HS-27A (cell line): ENCODE data around the gene TBPL2.
"Not testable (repeated sequence)": the region's sequence is repeated elsewhere in the genome, so short reads cannot be mapped to it uniquely, and the experiment has no call there.

Experiments
- DNase-seq: peaks from one replicate; pipeline ENCODE4 v3.0.0-alpha.2; 2012; ENCODE audit warnings: low read depth, missing footprints

Gene TBPL2

DNA sequence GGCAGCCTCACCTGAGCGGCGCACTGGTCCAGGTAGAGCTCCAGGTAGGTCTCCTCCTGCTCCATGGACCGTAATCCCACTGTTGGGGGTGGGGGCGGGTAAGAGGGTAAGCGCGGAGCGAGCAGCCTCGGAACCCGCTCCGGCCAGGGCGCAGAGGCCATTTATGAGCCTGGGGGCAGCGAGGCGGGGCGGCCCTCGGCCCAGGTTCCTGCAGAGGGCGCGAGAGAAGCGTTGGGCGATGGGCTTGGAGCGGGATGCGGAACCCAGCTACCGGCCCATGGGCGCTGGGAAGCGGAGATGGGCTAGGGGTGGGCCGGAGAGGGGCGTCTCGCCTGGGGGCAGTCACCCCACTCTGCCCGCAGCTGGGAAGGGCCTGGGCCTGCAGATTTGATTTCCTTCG, at the start of gene TBPL2:
TSS of gene TBPL2 (minus strand) at position 232 of the 400 bp plus-strand sequence. CDS start at position 65, 167 bp downstream.
- DNase-seq: no peak

DNA sequence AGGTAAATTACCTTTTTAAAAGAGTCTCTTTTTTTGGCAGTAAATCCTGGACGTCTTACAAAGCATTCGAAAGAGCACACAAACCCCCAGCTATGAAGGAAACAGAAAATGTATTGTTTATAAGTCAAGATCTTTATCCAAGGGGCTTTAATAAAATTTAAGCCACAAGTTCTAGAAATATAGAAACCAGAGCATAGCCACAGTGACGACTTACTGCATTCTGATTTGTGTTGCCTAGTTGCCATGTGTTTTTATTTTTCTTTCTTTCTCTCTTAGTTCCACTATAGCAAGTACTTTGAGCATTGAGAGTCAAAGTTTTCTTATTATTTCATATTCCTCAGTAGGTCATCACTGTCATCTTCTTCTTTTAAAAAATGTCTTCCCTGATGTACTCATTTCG, 47.8 kb upstream of the TBPL2 start:
- no peak for DNase-seq

DNA sequence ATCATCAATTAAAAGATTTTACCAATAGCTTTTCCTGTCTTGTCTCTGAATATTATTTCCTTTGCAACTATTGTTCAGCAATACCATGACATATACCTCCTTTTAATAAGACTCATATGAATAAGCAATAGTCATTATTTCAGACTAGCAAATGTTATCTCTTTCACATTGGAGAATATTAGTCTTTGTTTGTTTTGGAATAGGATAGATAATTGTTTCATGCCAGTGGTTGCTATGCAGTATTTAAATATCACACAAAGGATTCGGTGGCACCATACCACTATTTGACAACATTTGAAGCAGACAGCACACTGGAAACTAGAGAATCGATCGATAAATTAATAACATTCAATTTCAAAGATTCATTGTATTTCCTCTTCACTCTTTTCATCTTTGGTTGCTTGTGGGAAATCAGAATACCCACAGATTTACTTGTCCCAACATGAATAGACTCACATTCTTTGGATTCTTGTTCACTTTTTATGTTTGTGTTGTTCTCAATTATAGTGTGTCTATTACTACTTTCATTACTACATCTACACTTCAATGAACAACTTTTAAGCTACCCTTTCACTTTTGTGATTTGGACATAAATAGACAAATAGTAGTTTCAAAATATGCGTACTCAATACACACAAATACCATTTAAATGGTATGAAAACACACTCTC, 42.7 kb upstream of the TBPL2 start:
- no peak for DNase-seq

DNA sequence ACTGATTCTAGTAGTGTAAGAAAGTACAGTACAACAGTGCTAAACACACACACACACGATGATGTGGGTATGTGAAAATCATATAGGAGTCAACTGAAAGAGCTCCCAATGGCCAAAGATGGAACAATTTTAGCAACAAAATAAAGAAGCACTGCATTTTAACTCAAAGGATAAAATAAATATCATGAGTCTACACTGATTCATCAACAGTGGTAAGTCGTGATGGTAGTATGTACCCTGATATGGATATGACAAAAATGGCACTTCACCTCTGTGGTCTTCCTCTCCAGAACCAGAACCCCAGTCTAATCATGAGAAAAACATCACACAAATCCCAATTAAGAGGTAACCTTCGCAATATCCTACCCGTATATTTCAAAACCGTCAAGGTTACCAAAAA, 41.4 kb upstream of the TBPL2 start:
- no peak for DNase-seq

DNA sequence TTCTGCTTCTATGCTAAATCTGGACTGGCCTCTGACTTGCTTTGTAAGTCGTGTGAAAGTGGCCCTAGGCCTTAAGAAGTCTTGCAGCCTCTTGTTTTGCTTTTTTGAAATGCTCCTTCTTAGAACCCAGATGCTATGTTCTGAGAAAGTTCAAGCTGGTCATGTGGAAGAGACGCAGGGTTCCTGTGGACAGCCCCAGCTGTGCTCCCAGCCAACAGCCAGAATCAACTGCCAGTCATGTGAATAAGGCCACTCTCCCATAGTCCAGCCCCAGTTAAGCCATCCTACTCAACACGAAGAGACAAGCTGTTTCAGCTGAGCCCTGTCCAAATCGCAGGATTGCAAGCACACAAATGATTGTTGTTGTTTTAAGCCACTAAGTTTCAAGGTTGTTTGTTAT, 37.3 kb upstream of the TBPL2 start:
- no peak for DNase-seq

DNA sequence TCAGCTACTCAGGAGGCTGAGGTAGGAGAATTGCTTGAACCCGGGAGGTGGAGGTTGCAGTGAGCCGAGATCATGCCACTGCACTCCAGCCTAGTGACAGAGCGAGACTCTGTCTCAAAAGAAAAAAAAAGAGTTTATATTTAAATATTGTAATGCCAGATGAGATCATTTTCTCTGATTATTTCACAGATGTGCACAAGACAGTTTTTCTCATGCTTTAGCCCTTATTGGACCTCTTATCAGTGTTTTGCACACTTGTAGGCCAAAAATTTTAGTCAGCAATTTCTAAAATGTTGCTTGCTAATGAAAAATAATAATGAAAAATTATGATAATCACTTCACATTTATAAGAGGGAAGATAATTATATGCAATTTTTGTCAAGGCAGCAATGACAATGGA, 36.0 kb upstream of the TBPL2 start:
- not testable (repeated sequence) for DNase-seq

DNA sequence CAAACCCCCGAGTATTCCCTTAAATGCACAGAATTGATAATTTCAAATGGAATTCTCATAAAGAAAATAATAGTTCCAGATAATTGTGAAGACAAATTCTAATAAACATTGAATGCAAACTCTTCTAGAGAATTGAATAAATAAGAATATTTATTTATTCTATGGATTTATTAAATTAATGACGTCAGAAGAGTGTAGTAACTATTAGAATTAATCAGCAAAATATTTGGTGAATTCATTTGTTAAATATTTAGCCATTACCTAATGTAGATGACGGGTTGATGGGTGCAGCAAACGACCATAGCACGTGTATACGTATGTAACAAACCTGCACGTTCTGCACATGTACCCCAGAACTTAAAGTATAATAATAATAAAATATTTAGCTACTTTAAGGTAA, 33.4 kb upstream of the TBPL2 start:
- no peak for DNase-seq

DNA sequence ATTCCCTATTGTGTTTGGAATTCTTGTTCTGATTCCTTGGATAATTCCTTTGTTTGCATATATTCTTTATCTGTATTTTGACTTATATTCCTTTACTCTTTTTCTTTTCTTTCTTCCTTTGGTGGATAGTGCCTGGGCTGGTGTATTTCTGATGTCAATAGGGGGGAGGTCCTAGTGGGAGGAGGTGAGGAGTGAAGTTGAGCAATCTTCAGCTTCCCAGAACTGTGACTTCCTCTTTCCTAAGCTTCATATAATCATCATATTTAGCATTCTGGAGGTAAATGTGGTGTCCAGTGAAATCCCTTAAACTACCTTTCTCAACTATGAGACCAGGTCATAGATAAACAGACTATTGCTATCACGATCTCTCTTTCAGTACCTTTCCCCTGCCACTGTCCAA, 29.6 kb upstream of the TBPL2 start:
- no peak for DNase-seq

DNA sequence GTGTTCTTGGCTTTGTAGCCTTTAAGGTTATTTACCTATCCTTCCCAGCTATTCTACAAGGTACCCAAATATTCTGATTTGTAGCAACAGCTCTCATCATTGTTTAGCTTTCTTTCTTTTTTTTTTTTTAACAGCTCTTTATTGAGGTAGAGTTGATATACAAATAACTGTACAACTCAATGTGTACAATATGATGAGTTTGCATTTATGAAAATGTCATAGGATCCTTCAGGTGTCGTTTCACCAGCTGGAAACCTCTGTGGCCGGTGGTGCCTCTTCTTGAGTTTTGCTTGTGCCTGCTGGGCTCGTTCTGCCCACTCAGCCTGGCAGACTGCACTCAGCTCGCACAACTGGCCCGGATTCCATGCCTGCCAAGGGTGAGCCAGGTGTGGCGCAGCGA, 26.9 kb upstream of the TBPL2 start:
- no peak for DNase-seq

DNA sequence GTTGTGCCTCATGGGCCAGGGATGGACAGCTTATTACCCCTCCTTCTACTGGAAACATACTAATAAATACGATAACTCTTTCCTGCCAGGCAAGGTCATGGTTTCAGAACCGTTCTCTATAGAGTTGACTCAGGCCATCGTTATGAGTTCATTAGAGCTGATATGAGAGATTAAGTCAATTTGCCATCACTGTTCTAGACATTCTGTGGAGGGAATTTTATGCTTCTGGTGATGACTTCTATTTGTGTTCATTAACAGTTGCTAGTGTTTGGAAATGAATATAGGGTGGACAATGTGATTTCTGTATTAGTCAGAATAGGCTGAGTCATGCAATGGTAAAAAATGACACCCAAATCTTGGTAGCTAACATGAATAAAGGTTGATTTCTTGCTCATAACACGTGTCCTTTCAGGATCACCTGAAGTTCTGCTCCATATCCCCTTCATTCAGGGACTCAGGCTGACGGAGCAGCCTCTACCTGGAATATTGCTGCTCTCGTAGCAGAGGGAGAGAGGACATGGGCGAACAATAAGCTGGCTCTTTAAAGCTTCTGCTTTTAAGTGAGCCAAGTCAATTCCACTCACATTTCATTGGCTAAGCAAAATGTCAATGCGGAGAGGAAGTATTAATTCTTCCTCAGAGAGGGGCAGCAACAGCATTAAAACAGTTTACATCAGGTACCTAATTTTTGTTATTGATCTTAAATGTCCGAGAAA, 18.5 kb upstream of the TBPL2 start:
- DNase-seq: no peak

DNA sequence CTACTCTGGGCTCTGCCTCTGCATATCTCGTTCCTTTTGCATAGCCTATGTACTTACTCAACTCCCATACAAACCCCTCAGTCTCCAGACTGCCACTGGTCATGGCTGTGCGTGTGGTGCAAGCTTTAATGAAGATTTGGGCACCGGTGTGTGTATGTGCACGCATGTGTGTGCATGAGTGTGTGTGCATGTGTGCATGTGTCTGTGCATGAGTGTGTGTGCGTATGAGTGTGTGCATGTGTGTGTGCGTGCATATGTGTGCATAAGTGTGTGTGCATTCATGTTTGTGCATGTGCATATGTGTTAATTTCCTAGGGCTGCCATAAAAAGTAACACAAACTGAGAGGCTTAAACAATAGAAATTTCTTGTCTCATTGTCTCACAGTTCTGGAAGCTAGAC, 17.1 kb upstream of the TBPL2 start:
- DNase-seq: no peak

DNA sequence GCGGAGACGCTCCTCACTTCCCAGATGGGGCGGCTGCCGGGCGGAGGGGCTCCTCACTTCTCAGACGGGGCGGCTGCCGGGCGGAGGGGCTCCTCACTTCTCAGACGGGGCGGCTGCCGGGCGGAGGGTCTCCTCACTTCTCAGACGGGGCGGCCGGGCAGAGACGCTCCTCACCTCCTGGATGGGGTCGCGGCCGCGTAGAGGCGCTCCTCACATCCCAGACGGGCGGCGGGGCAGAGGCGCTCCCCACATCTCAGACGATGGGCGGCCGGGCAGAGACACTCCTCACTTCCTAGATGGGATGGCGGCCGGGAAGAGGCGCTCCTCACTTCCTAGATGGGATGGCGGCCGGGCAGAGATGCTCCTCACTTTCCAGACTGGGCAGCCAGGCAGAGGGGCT, 16.0 kb upstream of the TBPL2 start:
- not testable (repeated sequence) for DNase-seq

DNA sequence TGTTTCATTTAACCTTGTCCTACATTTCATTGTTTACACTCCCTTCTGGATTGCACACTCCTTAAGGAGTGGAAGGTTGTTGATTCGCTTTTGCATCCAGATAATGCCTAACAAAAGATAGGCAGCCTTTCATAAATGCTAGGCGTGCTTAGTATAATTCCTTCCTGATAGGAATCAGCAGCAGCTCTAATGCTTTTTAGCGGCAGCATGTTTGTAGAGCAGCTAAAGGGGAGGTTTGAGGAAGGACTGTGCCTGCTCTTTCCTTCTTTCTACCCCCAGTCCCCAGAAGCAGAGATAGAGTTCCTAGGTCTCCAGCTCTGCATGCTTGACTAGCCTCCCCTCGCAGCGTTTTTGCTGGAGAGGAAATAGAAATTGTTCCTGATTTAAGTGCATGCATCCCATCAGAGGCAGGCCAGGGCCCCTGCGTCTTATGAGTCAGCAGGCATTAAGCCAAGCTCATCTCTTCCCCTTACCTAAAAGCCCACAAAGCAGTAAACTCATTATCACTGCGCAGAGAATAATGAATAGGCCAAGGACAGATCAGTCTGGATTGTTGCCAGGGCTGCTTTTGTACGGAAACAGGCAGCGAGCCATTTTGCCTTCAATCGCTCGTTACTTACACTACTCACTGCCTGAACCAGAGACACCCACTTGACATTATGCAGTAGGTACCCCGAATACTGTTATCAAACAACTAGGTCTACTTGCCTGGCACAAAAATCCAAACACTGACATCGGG, 14.0 kb upstream of the TBPL2 start:
- no peak for DNase-seq

DNA sequence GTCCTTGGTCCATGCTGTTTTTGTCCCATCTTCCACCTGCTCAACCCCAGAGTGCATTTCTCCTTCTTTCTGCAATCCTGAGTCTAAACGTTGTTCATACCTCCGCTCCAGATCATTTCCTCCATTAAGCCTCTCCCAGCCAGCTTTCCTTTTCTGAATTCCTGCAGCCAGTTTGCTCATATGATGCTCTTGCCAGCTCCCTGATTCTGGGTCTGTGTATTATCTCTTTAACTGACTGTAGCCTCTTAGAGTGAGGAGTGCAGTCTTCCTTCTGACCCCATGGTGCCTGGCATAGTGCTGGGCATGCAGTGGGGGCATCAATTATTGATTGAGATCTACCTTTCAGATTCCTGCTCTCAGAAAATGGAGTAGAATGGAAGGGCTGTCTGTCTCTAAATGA, 11.5 kb upstream of the TBPL2 start:
- DNase-seq: no peak

DNA sequence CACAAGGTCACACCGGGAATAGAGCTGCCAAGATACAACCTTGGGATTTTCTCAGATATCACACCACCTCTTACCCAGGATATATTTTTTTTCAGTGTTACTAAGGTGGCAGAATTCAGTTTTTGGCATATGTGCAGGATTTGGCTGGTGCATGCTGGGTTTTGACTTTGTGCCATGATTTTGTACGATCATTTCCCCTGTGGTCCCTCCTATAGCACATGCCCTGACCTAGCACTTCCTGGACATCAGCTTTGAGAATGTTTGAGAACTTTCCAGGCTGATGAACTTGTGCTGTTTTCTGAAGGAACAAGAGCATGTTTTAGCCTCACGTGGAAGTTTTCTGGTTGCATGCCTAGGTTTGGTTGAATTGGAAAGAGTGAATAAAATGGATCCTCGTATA, 11.0 kb upstream of the TBPL2 start:
- DNase-seq: no peak

DNA sequence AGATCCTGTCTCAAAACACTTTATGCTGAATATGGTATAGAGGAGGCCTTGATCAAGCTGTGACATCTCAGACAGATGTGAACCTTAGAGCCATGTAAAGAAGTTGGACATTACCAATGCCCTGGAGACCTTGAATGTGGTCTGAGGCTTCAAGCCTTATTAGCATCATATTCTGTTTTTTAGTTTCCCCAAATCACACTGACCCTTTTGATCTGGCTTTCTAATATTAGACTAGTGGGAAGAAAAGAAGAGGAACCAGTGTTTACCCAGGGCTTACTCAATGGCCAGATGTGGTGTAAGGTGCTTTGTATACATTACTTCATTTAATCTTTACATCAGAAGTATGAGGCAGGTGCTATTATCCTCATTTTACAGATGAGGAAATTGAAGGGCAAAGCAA, 10.6 kb upstream of the TBPL2 start:
- DNase-seq: no peak

DNA sequence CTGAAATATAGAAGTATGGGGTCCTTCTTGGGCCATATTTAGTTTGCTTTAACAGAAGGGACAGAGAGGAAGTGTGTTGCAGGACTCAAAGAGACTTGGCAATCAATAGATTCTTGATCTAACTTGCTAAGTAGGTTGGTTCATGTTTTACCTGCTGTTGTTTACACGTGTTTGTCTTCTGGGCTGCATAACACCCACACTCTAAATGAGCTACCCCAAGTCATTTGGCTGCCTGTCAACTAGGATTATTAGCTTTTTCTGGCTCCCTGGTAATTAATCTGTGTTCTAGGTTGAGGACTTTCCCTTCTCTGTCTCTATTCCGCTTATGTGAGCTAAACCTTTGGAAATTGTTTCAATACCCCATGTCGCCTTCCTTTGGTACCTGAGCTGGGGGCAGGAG, 10.1 kb upstream of the TBPL2 start:
- DNase-seq: no peak

DNA sequence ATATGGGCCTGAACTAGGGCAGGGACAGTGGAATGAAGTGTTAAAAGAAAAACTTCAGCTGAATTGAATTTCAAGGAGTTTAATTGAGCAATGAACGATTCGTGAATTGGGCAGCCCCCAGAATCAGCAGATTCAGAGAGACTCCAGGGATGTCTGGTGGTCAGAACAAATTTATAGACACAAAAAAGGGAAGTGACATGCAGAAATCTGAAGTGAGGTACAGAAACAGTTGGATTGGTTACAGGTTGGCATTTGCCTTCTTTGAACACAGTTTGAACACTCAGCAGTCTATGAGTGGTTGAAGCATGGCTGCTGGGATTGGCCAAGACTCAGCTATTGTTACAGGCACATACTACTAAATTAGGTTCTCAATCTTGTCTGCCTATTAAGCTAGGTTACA, 9.7 kb upstream of the TBPL2 start:
- DNase-seq: no peak

DNA sequence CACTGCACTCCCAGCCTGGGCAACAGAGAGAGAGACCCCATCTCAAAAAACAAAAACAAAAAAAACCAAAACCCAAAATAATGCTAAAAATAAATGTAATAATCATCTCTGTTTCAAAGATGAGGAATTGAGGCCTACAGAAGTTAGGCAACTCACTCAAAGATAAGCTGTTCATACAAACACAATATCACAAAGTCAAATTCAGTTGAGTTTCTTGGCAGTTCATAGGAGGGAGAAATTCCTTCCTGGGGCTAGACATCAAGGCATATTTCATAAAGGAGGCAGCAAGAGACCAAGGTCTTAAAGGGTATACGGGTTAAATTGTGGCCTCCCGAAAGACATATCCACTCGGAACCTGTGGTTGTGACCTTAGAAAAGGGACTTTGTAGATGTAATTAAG, 8.7 kb upstream of the TBPL2 start:
- DNase-seq: no peak

DNA sequence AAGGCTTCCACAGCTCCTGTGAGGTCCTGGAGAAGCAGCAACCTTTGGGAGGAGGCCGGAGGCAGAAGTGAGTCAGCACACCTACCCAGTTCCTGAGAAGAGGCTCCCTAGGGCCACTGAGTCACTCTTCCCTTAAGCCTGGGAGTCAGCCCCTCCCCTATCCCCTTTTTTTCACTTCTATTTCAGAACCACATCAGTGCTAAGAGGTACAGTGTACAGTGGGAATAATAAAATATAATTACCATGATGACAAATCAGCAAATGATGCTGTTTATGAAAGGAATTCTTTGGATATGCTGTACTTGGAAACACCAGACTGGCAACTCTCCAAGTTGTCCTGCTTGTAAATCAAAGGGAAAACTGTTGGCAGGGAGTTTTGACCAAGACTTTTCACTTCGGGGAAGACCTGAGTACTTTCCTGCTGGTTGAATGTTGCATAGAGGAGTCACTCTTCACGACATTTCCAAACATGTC, 7.8 kb upstream of the TBPL2 start:
- peak; percentile 97 for DNase-seq

DNA sequence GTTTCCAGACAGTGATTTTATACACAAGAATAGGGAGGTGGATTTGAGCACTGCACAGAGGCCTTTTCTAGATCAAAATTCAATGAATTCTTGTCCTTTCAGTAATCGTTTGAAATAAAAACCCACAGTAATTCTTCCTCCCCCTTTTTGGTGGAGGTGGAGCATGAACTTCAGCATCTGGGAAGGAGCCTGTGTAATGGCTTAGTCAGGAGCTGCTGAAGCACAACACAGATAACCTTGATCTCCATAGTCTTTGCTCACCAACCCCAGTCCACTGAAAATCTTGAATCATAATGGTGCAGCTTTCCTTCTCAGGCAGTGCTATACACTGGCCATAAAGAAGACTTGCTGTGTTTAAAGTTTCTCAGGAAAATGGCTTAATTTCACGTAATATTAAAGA, 6.4 kb upstream of the TBPL2 start:
- DNase-seq: peak; percentile 63

DNA sequence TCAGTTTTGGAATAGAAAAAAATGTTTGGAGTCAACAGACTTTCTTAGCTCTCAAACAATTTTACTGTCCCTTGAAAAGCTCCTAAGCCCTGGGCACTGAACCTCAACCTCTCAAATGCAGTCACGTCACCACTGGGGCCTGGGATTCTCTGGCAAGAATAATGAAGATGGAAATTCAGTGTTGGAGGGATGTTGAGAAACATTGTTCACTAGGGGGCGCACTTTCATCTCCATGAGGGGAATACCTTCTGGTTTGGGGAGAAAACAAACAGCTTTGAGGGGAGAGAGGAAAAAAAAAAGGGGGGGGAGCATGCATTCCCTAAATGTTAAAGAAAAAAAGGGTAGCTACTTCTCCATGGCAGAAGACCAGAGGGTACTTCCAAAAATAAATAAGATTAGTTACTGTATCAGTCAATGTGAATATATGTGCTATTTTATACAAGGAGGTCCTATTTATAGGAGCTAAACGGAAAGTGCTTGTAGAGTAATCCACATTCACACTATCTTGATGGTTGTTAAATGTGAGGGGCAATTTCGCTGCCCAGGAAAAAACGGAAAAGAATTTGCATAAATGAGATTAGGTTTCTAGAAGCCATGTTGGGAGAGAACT, 5.8 kb upstream of the TBPL2 start:
- DNase-seq: peak; percentile 69

DNA sequence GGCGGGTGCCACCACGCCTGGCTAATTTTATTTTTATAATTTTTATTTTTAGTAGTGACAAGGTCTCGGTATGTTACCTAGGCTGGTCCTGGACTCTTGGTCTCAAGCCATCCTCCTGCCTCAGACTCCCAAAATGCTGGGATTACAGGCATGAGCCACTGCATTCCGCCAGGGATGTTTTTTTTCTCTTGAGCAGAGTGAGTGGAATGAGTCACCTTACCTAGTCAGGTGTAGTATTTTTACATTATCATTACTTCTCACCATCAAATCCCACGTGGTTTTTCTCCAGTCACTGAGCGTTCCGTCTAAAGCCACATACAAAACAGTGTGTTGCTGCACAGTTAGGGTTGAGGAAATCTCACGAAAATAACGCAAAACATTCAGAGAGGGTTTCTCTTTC, 870 bp upstream of the TBPL2 start:
- DNase-seq: no peak
